CD4-positive, alpha-beta T cell treated with Interleukin-17A for 1 hour (primary cell): ENCODE measurements around the gene ARFGEF3.
"Not testable (repeated sequence)": the region's sequence is repeated elsewhere in the genome, so short reads cannot be mapped to it uniquely, and the experiment has no call there.

Source experiments
- DNase-seq: peaks from one replicate; pipeline ENCODE4 v3.0.0-alpha.2; 2020

The ARFGEF3 gene

DNA sequence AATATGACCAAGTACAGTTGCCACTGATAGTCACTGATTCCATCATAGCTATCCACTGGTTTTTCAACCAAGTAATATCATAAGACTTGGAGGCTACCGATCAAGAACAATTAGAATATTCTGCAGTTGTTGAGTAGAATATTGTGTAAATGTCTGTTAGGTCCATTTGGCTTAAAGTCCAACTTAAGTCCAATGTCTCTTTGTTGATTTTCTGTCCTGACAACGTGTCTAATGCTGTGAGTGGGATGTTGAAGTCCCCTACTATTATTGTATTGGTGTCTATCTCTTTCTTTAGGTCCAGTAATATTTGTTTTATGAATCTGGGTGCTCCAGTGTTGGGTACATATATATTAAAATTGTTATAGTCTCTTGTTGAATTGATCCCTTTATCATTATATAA lies 13.9 kb downstream of the ARFGEF3 start:
- DNase-seq: no peak

DNA sequence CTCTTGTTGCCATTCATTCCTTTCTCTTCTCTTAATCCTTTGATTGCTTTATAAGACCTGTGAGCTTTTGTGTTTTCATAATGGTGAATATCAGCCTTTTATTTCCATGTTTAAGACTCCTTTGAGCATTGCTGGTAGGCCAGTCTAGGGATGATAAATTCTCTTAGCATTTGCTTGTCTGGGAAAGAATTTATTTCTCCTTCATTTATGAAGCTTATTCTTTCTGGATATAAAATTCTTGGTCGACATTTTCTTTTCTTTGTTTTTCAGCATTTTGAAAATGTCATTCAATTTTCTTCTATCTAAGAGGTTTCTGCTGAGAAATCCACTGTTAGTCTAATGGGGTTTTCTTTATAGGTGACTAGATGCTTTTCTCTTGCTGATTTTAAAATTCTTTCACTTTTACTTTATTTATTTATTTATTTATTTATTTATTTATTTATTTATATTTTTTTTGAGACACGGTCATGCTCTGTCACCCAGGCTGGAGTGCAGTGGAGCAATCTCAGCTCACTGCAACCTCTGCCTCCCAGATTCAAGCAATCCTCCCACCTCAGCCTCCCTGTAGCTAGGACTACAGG lies 15.0 kb downstream of the ARFGEF3 start:
- DNase-seq: no peak

DNA sequence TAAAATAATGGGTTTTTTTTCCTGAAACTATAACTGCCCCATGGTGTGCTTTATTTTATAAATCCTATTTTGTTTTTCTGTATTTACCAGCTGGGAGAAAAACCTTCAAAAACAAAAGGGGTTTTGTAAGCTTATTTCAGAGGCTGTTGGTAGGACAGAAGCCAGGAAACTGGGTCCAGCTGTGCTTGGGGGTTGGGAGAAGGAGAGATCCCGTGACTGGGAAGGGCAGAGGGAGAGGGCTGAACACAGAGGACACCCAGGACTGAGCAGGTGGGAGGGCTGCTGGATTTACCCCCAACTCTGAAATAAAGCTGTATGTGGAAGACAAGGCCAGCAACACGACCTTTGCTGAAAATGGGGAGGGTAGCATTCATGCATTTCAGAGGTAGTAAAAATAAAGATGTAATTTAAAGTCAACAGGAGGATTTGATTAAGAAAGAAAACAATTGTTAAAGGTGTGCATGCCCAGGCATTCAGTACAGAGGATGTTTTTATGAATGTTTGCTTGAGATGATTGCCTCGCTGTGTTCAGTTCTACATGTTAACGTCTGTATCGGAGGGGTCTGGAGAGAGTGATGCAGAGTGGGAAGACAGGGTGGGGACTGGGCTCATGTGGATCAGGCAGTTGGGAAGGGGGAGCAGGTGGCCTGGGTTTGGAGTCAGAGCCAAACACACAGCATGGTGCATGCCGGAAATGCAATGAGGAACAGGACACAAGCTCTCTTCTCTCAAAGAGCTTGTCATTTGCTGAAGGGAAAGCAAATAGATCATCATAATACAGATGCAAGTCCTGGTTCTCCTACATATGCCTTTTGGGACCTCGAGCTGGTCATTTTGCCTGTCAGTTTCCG lies 21.4 kb downstream of the ARFGEF3 start:
- DNase-seq: no peak

DNA sequence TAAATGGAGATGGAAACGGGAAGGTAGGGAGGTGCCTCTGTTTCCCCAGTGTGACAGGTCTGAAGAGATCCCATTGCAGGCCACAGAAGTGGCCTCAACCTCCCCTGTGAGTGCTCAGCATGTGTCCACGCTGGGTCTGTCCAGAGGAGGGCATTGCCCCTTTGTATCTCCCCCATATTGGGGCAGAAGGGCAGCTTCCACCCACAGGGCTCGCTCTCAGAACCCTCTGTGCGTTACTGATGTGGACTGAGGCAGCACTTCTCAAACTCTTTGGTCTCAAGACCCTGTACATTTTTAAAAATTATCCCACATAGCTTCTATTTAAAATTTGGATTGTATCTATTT lies 22.0 kb downstream of the ARFGEF3 start:
- no peak for DNase-seq

DNA sequence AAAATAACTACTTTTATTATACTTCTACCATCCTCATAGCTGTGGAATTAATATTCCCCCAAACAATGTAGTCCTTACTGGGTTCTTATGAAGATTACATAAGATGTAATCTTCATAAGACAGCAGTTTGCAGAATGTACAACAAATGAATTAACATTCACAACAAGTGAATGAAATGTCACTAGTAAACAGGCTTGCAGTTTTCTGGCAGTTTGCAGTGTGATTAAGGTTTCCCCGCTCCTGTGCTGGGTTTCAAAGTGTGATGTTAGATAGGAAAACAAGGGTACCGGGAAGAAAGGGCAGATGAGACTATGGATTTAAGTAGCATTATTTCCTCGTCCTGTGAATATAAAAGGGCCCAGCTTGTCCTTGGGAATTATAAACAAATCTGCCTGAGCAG lies 22.5 kb downstream of the ARFGEF3 start:
- DNase-seq: no peak

DNA sequence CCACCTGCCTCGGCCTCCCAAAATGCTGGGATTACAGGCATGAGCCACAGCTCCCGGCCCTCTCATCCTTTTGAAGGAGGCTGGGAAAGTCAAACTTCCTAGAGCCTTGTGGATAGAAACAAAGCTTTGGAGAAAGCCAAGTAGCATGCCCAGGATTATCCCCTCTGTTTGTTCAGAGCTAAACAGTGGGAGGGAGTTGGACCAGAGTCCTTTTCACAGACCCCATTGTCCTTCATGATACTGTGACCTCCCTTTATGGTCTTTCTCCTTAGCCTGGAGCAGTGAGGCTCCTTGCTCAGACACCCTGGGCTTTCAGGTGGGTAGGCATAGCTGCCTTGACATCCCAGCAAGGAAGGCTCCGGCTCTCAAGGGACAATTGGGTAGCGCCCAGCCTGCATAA lies 25.4 kb downstream of the ARFGEF3 start:
- DNase-seq: no peak

DNA sequence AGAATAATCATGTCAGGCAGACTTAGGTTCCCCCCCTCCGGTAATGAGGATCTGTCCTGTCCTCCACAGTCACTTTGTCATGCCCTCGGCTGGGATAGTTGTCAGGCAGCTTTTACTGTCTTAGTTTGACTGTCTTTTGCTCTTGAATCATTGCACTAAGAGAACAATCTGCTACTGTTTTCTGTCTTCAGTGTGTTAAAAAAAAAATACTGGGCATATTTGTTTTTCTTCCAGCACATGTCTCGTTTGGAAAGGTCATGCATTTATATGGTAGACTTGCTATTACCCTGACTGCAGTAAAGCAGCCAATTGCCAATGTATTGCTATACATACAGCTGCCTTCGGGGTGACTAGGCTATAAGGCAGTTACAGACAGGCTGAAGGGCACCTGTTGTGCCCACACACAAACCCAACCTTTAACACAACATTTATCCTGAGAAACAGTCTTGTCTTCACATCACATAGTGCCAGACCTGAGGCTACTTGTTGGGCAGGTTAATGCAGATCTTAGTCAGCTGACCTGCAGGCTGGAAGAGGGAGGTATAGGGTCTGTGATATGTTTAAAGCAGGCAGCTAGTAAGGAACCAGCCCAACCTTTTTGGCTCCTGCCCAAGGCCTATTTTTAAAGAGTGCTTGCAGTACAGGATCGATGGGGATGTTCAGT lies 26.7 kb downstream of the ARFGEF3 start:
- no peak for DNase-seq

DNA sequence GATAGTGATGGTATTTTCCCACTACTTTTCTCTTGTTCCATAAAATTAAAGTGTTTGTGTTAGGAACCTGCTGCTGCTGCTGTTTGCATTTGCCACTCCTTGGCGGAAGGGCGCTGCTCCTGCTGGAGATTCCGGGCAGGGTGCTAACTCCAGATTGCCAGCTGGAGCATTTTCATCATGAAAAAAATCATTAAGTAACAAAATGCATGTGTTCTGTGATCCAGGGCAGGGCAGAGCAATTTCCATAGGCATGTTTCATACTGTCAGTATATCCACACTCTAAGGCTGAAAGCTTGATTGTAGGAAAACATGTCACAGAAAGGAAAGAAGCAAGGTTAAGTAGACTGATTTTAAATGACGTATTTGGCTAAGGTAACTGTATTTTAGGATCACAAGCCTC lies 32.5 kb downstream of the ARFGEF3 start:
- DNase-seq: no peak

DNA sequence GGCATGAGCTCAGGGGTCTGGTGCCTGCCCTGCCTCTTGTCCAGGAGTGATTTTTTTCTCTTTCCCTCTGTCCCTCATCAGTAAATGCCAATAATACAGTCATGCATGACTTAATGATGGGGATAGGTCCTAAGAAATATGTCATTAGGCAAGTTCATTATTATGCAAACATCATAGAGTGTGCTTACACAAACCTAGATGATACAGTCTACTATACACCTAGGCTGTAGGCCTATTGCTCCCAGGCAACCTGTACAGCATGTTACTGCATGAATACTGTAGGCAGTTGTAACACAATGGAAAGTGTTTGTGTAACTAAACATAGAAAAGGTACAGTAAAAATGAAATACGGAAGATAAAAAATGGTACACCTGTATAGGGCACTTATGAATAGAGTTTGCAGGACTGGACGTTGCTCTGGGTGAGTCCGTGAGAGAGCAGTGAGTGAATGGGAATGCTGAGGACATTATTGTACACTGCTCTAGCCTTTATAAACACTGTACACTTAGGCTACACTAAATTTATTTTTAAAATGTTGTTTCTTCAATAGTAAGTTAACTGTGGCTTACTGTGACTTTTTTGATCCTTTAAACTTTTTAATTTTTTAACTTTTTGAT lies 34.5 kb downstream of the ARFGEF3 start:
- DNase-seq: no peak

DNA sequence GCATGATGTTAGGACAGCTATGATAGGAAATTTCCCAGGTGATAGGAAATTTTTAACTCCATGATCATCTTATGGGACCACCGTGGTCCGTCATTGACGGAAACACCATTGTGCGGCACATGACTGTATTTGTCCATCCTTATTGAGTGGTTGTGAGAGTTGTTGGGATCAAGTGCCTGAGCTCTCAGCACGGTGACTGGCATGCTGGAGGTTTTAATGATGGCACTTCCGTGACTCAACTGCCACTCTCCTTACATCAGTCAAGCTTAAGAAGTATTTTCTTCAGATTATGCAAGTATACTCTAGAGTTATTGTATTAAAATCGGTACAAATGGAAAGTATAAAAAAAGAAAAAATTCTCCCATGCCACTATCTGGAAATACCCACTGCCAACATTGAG lies 35.8 kb downstream of the ARFGEF3 start:
- no peak for DNase-seq

DNA sequence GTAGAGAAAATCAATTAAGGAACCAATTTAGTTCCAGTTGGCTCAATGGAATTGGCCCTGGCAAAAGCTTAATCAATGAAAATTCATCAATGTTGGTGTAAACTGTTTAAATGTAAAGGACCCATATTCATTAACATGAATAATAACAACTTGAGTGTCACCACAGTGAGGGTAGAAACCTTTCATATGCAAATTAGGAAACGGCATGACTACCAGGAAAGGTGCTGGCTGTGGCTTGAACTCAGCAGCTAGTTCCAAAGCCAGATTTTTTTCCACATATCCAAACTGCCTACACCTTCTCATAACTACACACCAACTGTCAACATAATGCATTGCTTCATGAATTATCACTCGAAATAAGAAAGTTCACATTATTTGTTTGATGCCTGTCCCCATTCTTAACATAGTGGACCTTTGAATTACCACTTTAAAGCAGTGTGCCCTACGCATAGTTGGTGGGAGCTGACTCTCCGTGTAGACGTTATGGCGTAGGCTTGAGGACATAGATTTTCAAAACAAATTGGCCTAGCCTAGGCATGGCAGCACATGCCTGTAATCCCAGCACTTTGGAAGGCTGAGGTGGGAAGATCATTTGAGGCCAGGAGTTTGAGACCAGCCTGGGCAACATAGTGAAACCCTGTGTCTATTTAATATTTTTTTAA lies 36.8 kb downstream of the ARFGEF3 start:
- no peak for DNase-seq

DNA sequence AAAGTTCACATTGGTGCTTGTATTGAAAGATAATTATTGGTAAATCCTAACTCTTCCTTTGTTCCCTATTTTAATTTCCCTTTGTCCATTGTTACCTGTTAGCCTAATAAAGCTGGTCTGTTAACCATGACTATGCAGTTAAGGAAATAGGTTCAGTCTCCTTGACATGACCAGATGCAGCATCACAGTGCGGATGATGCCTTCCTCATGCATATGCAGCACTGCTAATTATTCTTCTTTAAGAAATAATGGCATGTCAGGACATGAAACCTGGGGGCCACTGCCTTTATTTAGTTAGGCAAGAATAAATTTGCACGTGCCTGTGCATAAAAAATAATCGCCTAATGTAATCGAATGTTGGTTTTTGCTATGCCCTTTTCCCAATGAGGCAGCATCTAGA lies 40.1 kb downstream of the ARFGEF3 start:
- no peak for DNase-seq

DNA sequence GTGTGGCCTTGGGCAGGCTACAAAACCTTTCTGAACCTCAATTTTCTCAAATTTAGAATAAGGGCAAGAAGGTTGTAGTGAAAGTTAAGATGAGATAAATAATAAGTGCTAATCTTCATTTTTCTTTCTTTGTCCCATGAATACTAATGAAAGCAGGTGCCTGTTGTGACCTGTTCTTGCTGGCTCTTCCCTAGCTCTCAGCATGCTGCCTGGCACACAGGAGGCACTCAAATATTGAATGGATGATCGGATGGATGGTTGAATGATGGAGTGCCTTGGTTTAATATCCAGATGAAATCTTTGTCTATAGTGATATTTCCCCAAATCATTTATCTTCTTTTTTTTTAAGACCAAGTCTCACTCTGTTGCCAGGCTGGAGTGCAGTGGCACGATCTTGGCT lies 41.6 kb downstream of the ARFGEF3 start:
- no peak for DNase-seq

DNA sequence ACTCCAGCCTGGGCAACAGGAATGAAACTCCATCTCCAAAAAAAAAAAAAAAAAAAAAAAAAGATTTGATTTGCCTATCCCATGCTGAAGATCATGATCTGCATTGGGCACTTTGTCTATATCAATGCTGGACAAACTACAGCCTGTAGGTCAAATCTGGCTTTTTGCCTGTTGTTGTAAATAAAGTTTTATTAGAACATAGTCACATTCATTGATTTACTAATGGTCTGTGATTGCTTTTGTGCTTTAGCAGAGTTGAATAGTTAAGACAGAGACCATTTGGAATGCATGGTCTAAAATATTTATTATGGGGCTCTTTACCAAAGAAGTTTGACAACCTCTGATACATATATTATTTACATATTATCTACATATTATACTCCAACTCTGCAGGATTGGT lies 42.6 kb downstream of the ARFGEF3 start:
- no peak for DNase-seq

DNA sequence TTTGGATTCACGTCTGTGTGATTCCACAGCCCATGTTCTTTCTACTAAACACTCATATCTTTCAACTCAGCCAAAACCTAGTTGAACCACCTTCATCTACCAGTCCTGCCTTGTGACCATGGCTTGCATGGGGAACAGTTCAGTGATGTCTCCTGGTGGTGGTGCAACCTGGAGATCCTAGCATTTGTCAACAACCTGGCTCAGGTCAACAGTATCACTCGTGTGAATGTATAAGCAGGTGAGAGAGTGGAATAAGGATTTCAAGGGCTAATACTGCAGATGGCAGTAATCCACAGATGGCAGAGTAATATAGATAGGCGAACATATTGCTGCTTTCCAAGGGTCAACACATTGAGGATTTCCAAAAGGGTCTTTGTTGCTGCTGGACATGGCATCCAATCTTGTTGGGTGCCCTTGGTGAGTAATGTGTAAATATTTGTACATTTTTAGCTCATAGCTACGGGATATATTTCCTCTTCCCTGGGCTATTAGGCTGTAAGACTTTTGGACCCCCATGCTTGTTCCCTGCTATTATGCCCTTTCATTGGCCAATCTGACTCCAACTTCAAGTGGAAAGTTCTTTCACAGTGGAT lies 43.1 kb downstream of the ARFGEF3 start:
- no peak for DNase-seq

DNA sequence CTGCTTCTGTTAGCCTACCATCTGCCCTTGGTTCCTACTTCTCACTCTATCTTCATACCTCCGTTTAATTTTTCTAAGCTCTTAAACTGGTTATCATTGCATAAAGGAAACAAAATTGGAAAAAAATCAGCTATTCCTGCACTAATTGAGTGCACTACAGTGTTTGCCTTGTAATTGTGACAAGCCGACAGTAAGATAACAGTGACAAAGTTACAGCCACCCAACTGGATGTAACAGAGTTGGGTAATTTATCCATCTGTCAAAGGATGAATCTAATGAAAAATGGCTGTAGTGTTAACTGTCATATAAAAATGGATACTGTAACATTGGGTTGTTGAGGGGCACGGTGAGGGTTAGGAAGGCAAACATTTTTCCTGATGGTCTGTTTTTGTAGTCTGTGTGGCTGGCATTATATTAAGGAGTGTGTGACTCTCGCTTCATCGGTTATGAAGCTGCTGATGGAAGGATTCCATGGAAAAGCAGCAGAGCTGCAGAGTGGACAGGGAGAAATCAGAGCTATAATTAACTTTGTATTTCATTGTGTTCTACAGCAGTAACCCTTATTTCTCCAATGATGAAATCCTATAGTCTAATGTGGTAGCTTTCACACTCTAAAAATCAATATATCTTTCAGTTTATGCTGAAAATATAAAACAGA lies 43.8 kb downstream of the ARFGEF3 start:
- DNase-seq: no peak

DNA sequence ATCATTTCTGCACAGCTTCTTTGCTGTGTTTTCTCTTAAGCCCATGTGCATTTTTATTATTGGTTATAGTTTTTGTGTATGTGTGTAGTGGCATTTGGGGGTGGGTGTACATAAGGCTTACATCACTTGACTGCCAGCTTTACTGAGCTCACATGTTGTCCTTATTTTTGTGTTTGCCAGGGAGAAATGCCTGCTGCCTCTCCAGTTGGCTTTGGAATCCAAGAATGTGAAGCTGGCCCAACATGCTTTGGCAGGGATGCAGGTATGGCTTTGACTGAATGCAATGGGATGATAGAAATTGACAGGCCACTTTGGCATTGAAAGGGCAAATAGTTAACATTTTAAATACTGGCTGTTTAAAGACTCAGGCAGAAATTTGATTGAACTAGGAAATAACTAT lies 45.1 kb downstream of the ARFGEF3 start:
- DNase-seq: no peak

DNA sequence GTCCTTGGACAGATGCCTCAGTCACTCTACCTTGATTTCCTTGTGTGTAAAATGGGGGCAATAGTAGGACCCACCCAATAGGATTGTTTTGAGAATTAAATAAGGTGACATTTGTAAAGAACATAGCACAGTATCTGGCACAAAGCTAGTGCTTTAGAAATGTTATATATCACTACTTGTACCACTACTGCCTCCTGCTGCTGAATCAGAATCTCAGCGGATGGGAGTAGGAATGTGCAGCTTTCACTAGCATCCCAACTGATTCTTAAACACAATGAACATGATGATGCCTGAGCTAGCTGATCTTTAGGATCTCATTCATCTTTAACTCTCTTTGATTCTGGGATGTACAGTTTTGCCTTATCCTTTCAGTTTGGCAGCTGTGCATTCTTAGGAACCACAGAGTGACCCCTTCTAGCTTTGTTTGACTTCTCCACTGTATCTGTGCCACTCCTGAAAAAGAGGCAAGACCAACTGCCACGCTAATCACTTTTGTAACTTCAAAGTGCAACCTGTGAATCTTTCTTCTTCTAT lies 49.4 kb downstream of the ARFGEF3 start:
- no peak for DNase-seq

DNA sequence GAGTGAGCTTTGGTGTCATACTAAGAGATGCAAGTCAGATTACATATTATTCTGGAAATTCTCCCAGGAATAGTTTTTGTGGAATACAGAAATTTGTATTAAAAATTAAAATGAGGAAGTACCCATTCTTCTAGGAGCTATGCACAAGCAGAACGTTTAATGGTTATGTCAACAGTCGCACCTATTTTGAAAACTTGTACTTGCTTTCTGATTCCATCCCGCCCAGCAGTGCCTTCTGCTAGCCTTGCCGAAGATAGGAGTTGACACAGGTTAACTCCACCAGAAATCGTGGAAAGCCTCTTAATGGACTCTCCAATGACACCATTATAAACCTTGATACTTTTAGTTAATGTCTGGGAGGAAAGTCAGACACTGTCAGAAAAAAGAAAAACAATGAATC lies 49.9 kb downstream of the ARFGEF3 start:
- no peak for DNase-seq

DNA sequence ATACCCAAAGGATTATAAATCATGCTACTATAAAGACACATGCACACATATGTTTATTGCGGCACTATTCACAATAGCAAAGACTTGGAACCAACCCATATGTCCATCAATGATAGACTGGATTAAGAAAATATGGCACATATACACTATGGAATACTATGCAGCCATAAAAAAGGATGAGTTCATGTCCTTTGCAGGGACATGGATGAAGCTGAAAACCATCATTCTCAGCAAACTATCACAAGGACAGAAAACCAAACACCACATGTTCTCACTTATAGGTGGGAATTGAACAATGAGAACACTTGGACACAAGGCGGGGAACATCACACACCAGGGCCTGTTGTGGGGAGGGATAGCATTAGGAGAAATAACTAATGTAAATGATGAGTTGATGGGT lies 50.8 kb downstream of the ARFGEF3 start:
- DNase-seq: not testable (repeated sequence)

DNA sequence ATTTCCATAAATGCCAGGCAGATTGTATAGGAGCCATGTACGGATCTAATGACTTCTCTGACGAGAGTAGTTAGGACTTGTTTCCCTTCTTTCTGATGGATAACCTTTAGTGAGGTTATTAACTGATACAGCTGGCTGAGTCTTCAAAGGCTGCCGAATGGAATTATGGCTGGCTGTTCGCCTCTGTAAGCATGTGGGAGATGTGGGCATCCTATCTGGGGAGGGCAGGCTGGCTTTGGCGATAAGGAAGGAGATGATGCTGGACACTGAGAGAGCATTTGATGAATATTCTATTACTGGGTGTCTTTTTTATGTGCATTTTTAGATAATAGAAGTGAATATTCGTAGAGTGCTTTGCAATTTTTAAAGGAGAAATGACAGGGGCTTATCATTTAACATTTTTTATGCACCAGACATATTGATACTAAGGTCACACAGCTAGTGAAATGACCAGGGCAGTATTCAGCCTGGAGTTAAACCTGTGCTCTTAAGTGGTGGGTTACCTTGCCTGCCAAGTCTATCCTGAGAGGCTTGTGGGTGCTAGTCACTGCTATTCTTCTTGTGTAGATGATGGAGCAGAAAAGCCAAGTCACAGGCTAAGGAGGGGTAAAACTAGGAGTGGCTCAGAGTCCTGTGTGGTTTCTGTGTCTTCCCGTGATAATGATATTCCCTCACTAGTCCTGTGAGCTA lies 53.5 kb downstream of the ARFGEF3 start:
- DNase-seq: no peak

DNA sequence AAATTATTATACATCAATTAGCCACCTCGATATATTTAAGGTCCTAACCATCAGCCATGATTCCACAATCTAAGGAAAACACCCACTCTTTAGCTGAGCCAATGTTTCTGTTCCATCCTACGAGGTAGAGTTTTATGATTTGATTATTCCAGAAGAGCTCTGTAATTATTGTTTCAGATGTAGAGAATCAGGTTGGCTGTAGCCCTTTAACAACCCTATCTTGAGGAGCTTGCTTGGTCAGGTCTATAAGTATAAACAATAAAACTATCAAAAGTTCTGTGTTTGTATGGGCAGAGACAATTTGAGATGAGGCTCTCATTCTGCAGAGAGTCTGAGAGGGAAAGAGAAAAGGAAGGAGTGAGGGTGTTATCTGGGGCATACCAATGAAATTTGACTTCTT lies 56.7 kb downstream of the ARFGEF3 start, which contains the start of gene PBOV1:
TSS of gene PBOV1 (minus strand) at position 43 of the 400 bp plus-strand sequence. CDS start 96 bp downstream, outside the sequence.
- no peak for DNase-seq
